GM12801 (cell line): ENCODE measurements around the gene UBR3.

ENCODE experiments used
- TF ChIP-seq, protein P1 (sequence below): IDR thresholded peaks from one replicate; pipeline ENCODE4 v1.5.1; 2011; ENCODE audit warnings: control low read depth; ENCODE audit not compliant: insufficient read length; ENCODE audit errors: extremely low read depth

Gene UBR3

DNA sequence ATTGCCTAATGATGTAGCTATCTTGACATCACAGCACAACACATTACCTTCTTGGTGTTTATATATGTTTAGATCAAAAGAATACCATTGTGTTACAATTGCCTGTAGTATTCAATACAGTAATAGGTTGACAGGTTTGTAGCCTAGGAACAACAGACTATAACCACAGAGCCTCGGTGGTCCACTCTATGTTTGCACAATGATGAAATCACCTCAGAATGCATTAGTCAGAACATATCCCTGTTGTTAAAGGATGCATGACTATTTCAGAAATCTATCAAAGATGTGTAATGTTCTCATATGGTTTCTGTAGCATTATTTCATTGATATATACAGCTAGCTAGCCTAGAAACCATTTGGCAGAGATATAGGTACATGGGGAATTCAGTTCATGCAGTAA is 11.4 kb upstream of the UBR3 start:
- TF ChIP-seq, protein P1, sequence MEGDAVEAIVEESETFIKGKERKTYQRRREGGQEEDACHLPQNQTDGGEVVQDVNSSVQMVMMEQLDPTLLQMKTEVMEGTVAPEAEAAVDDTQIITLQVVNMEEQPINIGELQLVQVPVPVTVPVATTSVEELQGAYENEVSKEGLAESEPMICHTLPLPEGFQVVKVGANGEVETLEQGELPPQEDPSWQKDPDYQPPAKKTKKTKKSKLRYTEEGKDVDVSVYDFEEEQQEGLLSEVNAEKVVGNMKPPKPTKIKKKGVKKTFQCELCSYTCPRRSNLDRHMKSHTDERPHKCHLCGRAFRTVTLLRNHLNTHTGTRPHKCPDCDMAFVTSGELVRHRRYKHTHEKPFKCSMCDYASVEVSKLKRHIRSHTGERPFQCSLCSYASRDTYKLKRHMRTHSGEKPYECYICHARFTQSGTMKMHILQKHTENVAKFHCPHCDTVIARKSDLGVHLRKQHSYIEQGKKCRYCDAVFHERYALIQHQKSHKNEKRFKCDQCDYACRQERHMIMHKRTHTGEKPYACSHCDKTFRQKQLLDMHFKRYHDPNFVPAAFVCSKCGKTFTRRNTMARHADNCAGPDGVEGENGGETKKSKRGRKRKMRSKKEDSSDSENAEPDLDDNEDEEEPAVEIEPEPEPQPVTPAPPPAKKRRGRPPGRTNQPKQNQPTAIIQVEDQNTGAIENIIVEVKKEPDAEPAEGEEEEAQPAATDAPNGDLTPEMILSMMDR = no peak

- TF ChIP-seq, protein P1 = no peak
These were observed 9.0 kb upstream of the UBR3 start for GRCh38 chr2:169818241-169818640.

DNA sequence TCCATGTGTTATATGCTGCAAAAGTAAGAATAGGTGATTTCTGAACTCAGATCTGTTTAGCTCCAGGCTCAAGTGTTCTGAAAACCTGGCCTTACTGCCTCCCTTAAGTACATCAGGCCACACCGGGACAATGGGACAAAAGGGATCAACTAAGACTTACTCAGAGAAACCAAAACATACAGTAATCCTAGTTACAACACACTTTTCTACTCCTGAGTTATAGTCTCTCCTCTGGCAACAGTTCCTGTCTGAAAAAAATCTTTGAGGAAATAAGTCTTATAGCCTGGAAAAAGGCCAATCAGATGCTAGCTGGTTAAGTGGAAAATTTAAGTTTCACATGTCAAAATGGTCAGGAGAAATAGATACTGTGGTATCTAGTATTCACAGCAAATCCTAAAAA is 8.1 kb upstream of the UBR3 start:
- TF ChIP-seq, protein P1 = no peak

- TF ChIP-seq, protein P1 = no peak
These were observed 5.2 kb upstream of the UBR3 start for GRCh38 chr2:169822036-169822435.

DNA sequence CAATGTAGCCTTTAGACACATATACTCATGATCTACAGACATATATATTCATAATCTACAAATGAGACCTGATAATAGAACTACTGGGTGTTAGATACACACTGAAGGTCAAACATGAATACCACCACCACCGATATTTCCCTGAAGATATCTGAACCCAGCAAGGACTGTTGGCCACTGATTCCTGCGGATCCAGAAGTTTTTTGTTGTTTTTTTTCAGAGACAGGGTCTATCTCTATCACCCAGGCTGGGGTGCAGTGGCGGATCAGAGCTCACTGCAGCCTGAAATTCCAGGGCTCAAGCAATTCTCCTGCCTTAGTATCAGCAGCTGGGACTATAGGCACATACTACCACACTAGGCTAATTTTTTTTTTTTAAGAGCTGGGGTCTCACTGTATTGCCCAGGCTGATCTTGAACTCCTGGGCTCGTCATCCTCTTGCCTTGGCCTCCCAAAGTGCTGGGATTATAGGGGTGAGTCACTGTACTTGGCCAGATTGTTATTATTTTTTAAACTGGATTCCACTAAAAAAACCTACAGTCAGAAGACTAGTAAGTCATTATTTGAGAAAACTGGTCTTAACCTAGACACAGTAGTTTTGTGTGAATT is 4.4 kb upstream of the UBR3 start:
- TF ChIP-seq, protein P1 = no peak

- TF ChIP-seq, protein P1 = no peak
These were observed 3.3 kb upstream of the UBR3 start for GRCh38 chr2:169823996-169824372.

DNA sequence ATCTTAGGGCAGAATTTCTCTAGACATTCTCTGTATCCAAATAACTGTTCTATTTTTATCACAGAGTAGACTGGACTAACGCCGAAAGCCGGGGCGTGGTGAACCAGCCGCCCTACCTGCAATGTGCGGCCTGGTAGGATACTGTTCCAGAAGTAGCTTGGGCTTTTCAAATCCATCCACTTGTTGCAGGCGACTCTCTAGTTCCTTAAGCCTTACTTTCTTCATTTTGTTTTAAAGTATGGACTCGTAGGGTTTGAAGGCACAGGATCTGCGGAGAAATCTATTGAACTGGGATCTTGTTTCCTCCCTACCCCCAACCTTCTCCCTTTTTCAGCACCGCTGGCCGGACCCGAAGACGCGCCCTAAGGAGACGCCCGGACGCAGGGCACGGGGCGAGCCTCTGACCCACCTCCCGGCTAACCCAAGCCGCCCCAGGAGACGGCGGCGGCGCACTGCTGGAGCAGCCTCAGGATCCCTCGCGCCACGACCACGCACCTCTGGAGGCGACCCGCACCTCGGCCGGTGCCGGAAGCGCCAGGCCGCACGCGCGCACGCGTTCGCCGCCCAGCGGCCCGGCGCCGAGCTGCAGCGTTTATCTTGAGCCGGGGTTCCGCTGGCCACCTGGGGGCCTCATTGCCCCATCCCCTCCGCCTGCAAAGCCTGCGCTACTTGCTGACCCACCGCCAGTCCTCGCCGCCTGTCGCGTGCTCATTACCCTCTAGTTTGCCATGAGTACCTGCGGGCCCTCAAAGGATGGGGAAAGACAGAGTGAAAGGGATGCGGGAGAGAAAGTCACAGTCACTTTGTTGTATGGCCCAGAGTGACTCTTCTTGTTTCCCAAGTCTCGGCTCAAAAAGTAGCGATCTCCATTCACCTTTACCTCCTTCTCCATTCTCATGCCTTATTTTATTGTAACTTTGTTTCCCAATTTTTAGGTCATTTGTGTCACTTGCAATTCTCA is 2.6 kb upstream of the UBR3 start, which contains the start of gene METTL5:
Gene METTL5, minus strand, starts transcription at position 533 of the 961 bp plus-strand sequence. Its CDS starts 308 bp downstream, at position 225.
- TF ChIP-seq, protein P1 = no peak
